Gastroesophageal sphincter (tissue), 4 donors: ENCODE results near the gene ARHGEF7. TPM values are rescaled to one million over a fixed set of nuclear protein-coding genes. Genes with fewer than 3 reads are reported as not detected.

Source experiments
- ATAC-seq: fragments of 150-250 bp; one replicate; pipeline ENCODE4 v1.9.1; 2016; ENCODE audit warnings: mild to moderate bottlenecking, moderate library complexity
- H3K27ac ChIP-seq, 4 donors: fragments of 200-600 bp; sonication (generic) in 3 of 4; 1 replicate in 3 of 4; 2 replicates in 1 of 4; pipeline ENCODE4 v1.5.1; 2016 to 2019
- H3K27me3 ChIP-seq: fragments of 200-600 bp; sonication (generic); one replicate; pipeline ENCODE4 v1.5.1; 2019
- H3K36me3 ChIP-seq, 2 donors: fragments of 200-600 bp; sonication (generic); one replicate each; pipeline ENCODE4 v1.5.1; 2019; ENCODE audit warnings: control low read depth in 1 of 2
- H3K4me1 ChIP-seq, 3 donors: fragments of 200-600 bp; sonication (generic); 1 replicate in 2 of 3; 2 replicates in 1 of 3; pipeline ENCODE4 v1.5.1; 2016 to 2019; ENCODE audit warnings: control low read depth in 2 of 3
- H3K4me3 ChIP-seq, 2 donors: fragments of 200-600 bp; sonication (generic); one replicate each; pipeline ENCODE4 v1.5.1; 2019; ENCODE audit warnings: mild to moderate bottlenecking in 1 of 2, moderate library complexity in 1 of 2
- H3K9me3 ChIP-seq, 3 donors: fragments of 200-600 bp; sonication (generic); one replicate each; pipeline ENCODE4 v1.5.1; 2017 to 2019; ENCODE audit warnings: control low read depth in 2 of 3
- EP300 ChIP-seq: sonication (generic); formaldehyde crosslinking; IDR thresholded peaks from one replicate; pipeline ENCODE4 v1.6.1; 2017; ENCODE audit warnings: antibody characterized with exemption, mild to moderate bottlenecking
- POLR2A ChIP-seq, 2 donors: fragments of 450-650 bp; IDR thresholded peaks; one replicate each; pipeline ENCODE4 v1.6.1; 2017; ENCODE audit warnings: antibody characterized with exemption in 2 of 2, mild to moderate bottlenecking in 2 of 2, moderate library complexity in 1 of 2
- POLR2AphosphoS5 ChIP-seq: sonication (generic); formaldehyde crosslinking; IDR thresholded peaks from one replicate; pipeline ENCODE4 v1.6.1; 2017; ENCODE audit warnings: antibody characterized with exemption
- WGBS, 2 donors: methylation state at CpG; one replicate each; pipeline ENCODE4 v1.1.5; 2018; ENCODE audit warnings: low coverage in 1 of 2; 5-methylcytosine and 5-hydroxymethylcytosine counted together
- total RNA-seq, 4 donors: library from RNA; depleted of rRNA; stranded (reverse); fragments of >200 nt; gene quantifications; one replicate each; pipeline ENCODE4 v1.1.0, GENCODE V29; 2016
- TF ChIP-seq, protein P1 (sequence below), 4 experiments: fragments of 200-600 bp in 2 of 4; fragments of 450-650 bp in 2 of 4; sonication (generic) in 1 of 4; IDR thresholded peaks; one replicate each; pipeline ENCODE4 v1.5.1; 2017 to 2019; ENCODE audit warnings: antibody characterized with exemption in 4 of 4, mild to moderate bottlenecking in 2 of 4, moderate library complexity in 2 of 4

Gene ARHGEF7
- total RNA-seq, 4 donors from 2014 or later, result 23.3 to 78.6 (median 47.2) TPM

DNA sequence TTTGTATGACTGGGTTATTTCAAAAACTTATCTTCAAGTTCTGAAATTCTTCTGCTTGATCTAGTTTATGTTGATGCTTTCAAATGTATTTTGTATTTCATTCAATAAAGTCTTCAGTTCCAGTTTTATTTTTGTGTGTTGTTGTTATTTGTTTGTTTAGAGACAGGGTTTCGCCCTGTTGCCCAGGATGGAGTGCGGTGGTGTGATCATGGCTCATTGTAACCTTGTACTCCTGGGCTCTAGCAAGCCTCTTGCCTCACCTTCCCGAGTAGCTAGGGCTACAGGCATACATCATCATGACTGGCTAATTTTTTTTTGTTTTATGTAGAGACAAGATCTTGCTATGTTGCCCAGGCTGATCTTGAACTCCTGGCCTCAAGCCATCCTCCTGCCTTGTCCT is 40.3 kb upstream of the ARHGEF7 start:
- TF ChIP-seq, protein P1, sequence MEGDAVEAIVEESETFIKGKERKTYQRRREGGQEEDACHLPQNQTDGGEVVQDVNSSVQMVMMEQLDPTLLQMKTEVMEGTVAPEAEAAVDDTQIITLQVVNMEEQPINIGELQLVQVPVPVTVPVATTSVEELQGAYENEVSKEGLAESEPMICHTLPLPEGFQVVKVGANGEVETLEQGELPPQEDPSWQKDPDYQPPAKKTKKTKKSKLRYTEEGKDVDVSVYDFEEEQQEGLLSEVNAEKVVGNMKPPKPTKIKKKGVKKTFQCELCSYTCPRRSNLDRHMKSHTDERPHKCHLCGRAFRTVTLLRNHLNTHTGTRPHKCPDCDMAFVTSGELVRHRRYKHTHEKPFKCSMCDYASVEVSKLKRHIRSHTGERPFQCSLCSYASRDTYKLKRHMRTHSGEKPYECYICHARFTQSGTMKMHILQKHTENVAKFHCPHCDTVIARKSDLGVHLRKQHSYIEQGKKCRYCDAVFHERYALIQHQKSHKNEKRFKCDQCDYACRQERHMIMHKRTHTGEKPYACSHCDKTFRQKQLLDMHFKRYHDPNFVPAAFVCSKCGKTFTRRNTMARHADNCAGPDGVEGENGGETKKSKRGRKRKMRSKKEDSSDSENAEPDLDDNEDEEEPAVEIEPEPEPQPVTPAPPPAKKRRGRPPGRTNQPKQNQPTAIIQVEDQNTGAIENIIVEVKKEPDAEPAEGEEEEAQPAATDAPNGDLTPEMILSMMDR (IDR thresholded peaks at IDR 0.05), result no peak
- 90 to 96% methylated on average over 3 of the region's 3 CpGs for WGBS, 2 donors
- Histone ChIP-seq H3K36me3 (no peaks in the 10 kb centered on the region), H3K27me3 (peaks cover 11% of the 10 kb centered on the region), H3K4me1 (no peaks in the 10 kb centered on the region), H3K27ac (no peak overlapping the region), H3K9me3 (peaks cover 0 to 55% (median 0%) of the 10 kb centered on the region in 3 donors), H3K4me3 (no peak overlapping the region)
- ATAC-seq, result no peak

DNA sequence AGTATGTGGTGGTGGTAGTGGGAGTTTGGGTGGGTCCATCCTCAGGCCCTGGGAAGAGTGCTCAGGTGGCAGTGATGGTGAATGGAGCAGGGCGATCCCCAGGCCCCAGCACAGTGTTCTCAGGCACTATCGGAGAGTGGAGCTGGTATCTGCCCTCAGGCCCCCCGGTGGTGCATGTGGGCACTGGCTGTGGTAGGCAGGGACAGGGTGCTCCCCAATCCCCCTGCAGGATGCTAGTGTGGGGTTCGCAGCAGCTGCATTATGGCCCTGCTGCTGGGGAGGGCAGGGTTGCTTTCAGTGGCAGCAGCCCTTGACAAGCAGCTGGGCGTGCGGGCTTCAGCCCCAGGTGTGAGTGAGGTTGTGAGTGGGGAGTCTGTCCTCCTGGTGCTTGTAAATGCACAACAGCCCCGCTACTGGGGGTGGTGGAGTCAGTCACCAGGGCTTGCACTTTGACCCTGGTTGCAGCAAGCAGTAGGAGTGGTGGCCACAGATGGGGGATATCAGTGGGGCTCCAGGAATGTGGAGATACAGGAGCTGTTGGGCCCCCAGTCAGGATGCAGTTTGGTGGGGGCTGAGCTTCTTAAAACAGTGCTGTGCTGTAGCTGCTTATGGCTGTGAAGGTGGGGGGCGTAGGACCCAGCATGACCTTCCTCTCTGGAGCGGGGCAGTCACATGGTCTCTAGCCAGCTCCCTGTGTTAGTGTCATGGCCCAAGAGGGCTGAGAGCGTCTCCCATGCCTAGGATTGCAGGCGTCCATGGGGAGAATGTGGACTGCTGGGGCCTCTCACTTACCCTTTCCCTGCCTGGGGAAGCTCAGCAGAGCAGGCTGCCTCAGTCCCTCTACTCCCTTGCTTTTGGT is 38.7 kb upstream of the ARHGEF7 start:
- no peak for TF ChIP-seq POLR2AphosphoS5
- TF ChIP-seq, protein P1 (IDR thresholded peaks at IDR 0.05), result no peak
- TF ChIP-seq POLR2A (IDR thresholded peaks at IDR 0.05), result no peak
- no peak for TF ChIP-seq EP300
- H3K4me3 ChIP-seq, result no peak overlapping the region
- H3K27me3 ChIP-seq, result no peaks in the 10 kb centered on the region
- H3K36me3 ChIP-seq, result no peaks in the 10 kb centered on the region
- H3K27ac ChIP-seq, result no peak overlapping the region
- H3K4me1 ChIP-seq, result no peaks in the 10 kb centered on the region
- WGBS, 2 donors, result 82% methylated on average over 4 of the region's 11 CpGs; no CpG with 5 or more reads in 1 of the 2 donors
- no peak for ATAC-seq
- peaks cover 0 to 47% (median 0%) of the 10 kb centered on the region in 3 donors for H3K9me3 ChIP-seq

DNA sequence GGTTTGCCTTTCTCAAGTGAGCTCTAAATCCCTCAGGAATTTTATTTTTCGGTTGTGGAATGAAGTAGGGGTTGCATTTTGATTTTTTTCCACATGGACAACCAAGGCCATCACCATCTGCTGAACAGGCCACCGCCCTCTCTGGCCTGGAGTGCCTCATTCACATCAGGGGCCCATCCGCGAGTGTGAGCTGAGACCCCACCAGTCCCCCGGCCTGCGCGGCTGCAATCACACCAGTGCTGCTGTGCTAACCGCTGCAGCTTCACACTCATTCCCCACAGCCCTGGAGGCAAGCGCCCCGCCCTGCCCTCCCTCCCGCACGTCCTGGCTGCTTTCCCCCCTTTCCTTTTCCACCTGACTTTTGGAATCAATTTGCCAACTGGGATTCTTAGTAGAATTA is 35.7 kb upstream of the ARHGEF7 start:
- whole genome bisulfite sequencing, 2 donors, result 81 to 94% methylated on average over 7 of the region's 12 CpGs
- Histone ChIP-seq H3K36me3 (no peaks in the 10 kb centered on the region), H3K4me1 (no peaks in the 10 kb centered on the region), H3K27ac (no peak overlapping the region), H3K9me3 (peaks cover 0 to 20% (median 0%) of the 10 kb centered on the region in 3 donors), H3K27me3 (no peaks in the 10 kb centered on the region), H3K4me3 (no peak overlapping the region)
- ATAC-seq, result no peak
- TF ChIP-seq POLR2AphosphoS5 (no peak), EP300 (no peak), POLR2A (IDR thresholded peaks at IDR 0.05) (no peak)
- TF ChIP-seq, protein P1 (IDR thresholded peaks at IDR 0.05), result no peak

DNA sequence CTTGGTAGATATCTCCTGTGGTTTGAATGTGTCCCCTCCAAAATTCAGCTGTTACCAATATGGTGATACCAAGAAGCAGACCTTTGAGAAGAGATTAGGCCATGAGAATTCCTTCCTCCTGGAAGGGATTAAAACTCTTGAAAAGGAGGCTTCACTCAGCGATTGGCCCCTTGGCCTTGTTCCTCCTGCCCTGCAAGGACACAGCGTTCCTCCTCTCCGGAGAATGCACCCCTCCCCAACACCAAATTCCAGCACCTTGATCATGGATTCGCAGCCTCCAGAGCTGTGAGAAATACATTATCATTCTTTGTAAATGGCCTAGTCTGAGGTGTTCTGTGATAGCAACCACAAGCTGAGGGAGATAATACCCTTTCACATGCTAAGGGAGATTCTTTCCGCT is 34.5 kb upstream of the ARHGEF7 start:
- no peak for ATAC-seq

More for the DNA sequence above, 34.5 kb upstream of the ARHGEF7 start:
- H3K27ac ChIP-seq, result no peak overlapping the region
- TF ChIP-seq POLR2A (IDR thresholded peaks at IDR 0.05) (no peak), EP300 (no peak), POLR2AphosphoS5 (no peak)
- TF ChIP-seq, protein P1 (IDR thresholded peaks at IDR 0.05), result no peak
- WGBS, 2 donors, result 60 to 82% methylated on average over 2 to 4 of the region's 5 CpGs
- H3K27me3 ChIP-seq, result no peaks in the 10 kb centered on the region
- no peaks in the 10 kb centered on the region for H3K36me3 ChIP-seq
- no peaks in the 10 kb centered on the region for H3K4me1 ChIP-seq
- H3K4me3 ChIP-seq, result no peak overlapping the region
- peaks cover 0 to 7% (median 0%) of the 10 kb centered on the region in 3 donors for H3K9me3 ChIP-seq
